ENCODE data around the gene ABO. TPM values are rescaled to one million over a fixed set of nuclear protein-coding genes. Genes with fewer than 3 reads are reported as not detected.

ABO gene
- total RNA-seq, 1 experiment from 2014 or later, result 0.15 TPM

DNA sequence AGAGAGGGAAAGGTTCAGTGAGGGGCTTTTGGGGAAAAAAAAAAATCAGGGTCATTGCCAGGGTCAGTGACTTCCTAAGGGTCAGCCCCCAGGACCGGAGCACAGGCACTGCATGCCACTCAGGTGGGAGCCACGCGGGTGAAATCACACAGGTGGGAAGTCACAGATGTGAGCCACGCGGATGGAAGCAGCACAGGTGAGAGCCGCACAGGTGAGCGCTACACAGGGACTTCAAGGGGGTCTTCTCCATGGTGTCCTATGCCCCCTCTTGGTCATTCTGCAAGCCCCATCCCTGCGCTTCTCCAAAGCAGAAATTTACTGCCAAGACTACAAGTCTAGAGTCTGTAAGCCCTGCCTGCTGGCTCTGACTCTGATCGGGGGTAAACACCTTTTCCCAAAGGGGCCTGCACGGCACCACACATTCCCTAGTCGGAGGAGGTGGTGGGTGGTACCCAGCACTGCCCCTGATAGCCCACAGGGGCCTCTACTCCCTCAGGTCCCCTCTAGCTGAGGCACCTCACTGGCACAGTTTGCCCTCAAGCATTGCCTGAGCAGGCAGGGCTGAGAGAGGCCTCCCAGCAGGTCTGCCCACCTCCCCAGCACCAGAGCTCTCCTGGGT, 47.6 kb downstream of the ABO start (continued):
- TF ChIP-seq FOXP4 (CRISPR knock-in tag; IDR thresholded peaks at IDR 0.05), result no peak
- no peak for TF ChIP-seq TEAD1 (CRISPR knock-in tag; IDR thresholded peaks at IDR 0.05)

- CTCF ChIA-PET, result interaction anchor here (2.5 to 6.0 kb wide), 2 partner anchors 12 to 39 kb away, joined by 16 to 27 read pairs; no protein-coding TSS in a partner anchor
Measured at GRCh38 chr9:133226219-133227171, 48.5 kb downstream of the ABO start.

More at GRCh38 chr9:133226219-133227171, 48.5 kb downstream of the ABO start:
- H3K27me3 Mint-ChIP-seq (ENCODE audit: low read depth), result peaks cover 21% of the 10 kb centered on the region
- H3K4me1 Mint-ChIP-seq, result peaks cover 6% of the 10 kb centered on the region; the same call in 1 of the 2 replicates
- no peak overlapping the region for H3K27ac Mint-ChIP-seq
- peak; percentile 38; the same call in 1 of the 2 replicates for ATAC-seq
- H3K9me3 Mint-ChIP-seq, result peaks cover 9% of the 10 kb centered on the region
- TF ChIP-seq SOX15 (CRISPR knock-in tag; IDR thresholded peaks at IDR 0.05) (no peak), ZNF263 (CRISPR knock-in tag; IDR thresholded peaks at IDR 0.05; ENCODE audit: low read depth) (no peak), ZNF138 (CRISPR knock-in tag; conservative IDR thresholded peaks at IDR 0.05) (no peak), NR2C2 (CRISPR knock-in tag; IDR thresholded peaks at IDR 0.05) (no peak), ZNF232 (CRISPR knock-in tag; IDR thresholded peaks at IDR 0.05) (no peak), ETV6 (CRISPR knock-in tag; IDR thresholded peaks at IDR 0.05) (no peak), CREB1 (CRISPR knock-in tag; IDR thresholded peaks at IDR 0.05) (no peak), CBFB (CRISPR knock-in tag; IDR thresholded peaks at IDR 0.05; ENCODE audit: low read depth) (no peak), GTF2I (CRISPR knock-in tag; conservative IDR thresholded peaks at IDR 0.05) (no peak), ATF3 (CRISPR knock-in tag; conservative IDR thresholded peaks at IDR 0.05) (no peak), NFATC4 (CRISPR knock-in tag; IDR thresholded peaks at IDR 0.05) (no peak)
- TF ChIP-seq, protein P1, sequence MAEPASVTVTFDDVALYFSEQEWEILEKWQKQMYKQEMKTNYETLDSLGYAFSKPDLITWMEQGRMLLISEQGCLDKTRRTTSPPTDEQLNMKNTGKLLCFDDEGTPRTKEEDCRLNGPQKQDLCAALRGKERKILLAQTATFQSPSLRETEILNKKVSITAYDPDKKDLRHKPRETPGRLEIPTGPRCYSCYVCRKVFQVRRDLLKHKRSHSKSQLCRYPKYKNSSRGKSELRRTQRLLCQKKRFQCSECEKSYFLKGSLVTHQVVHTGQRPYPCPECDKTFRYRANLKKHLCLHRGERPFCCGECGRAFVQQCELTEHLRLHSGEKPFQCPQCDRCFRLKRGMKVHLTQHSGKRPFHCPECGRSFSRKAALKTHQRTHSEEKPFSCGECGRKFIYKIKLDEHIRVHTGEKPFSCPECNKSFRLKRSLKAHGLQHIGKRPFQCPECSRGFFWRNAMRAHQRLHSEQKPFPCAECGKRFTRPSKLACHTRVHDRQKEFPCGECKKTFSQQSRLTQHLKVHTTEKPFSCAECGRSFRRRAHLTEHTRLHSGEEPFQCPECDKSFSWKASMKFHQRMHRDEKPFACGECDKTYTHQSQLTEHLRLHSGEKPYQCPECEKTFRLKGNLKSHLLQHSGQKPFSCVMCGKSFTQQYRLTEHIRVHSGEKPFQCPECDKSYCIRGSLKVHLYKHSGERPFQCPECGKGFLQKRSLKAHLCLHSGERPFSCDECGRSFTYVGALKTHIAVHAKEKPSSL (CRISPR knock-in tag; conservative IDR thresholded peaks at IDR 0.05), result no peak
- TF ChIP-seq, protein P2, sequence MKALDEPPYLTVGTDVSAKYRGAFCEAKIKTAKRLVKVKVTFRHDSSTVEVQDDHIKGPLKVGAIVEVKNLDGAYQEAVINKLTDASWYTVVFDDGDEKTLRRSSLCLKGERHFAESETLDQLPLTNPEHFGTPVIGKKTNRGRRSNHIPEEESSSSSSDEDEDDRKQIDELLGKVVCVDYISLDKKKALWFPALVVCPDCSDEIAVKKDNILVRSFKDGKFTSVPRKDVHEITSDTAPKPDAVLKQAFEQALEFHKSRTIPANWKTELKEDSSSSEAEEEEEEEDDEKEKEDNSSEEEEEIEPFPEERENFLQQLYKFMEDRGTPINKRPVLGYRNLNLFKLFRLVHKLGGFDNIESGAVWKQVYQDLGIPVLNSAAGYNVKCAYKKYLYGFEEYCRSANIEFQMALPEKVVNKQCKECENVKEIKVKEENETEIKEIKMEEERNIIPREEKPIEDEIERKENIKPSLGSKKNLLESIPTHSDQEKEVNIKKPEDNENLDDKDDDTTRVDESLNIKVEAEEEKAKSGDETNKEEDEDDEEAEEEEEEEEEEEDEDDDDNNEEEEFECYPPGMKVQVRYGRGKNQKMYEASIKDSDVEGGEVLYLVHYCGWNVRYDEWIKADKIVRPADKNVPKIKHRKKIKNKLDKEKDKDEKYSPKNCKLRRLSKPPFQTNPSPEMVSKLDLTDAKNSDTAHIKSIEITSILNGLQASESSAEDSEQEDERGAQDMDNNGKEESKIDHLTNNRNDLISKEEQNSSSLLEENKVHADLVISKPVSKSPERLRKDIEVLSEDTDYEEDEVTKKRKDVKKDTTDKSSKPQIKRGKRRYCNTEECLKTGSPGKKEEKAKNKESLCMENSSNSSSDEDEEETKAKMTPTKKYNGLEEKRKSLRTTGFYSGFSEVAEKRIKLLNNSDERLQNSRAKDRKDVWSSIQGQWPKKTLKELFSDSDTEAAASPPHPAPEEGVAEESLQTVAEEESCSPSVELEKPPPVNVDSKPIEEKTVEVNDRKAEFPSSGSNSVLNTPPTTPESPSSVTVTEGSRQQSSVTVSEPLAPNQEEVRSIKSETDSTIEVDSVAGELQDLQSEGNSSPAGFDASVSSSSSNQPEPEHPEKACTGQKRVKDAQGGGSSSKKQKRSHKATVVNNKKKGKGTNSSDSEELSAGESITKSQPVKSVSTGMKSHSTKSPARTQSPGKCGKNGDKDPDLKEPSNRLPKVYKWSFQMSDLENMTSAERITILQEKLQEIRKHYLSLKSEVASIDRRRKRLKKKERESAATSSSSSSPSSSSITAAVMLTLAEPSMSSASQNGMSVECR (CRISPR knock-in tag; IDR thresholded peaks at IDR 0.05; ENCODE audit: borderline replicate concordance), result no peak
- TF ChIP-seq, protein P3, sequence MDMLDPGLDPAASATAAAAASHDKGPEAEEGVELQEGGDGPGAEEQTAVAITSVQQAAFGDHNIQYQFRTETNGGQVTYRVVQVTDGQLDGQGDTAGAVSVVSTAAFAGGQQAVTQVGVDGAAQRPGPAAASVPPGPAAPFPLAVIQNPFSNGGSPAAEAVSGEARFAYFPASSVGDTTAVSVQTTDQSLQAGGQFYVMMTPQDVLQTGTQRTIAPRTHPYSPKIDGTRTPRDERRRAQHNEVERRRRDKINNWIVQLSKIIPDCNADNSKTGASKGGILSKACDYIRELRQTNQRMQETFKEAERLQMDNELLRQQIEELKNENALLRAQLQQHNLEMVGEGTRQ (CRISPR knock-in tag; IDR thresholded peaks at IDR 0.05), result no peak
- no peak overlapping the region for H3K4me3 Mint-ChIP-seq
- H3K36me3 Mint-ChIP-seq, result no peaks in the 10 kb centered on the region
- no peak for DNase-seq (ENCODE audit: low spot score)
- POLR2A ChIA-PET, result no interaction called here

All from WTC11 (cell line).